ENCODE results near the gene MAGEF1.
"Not testable (repeated sequence)": the region's sequence is repeated elsewhere in the genome, so short reads cannot be mapped to it uniquely, and the experiment has no call there.

Gene MAGEF1

DNA sequence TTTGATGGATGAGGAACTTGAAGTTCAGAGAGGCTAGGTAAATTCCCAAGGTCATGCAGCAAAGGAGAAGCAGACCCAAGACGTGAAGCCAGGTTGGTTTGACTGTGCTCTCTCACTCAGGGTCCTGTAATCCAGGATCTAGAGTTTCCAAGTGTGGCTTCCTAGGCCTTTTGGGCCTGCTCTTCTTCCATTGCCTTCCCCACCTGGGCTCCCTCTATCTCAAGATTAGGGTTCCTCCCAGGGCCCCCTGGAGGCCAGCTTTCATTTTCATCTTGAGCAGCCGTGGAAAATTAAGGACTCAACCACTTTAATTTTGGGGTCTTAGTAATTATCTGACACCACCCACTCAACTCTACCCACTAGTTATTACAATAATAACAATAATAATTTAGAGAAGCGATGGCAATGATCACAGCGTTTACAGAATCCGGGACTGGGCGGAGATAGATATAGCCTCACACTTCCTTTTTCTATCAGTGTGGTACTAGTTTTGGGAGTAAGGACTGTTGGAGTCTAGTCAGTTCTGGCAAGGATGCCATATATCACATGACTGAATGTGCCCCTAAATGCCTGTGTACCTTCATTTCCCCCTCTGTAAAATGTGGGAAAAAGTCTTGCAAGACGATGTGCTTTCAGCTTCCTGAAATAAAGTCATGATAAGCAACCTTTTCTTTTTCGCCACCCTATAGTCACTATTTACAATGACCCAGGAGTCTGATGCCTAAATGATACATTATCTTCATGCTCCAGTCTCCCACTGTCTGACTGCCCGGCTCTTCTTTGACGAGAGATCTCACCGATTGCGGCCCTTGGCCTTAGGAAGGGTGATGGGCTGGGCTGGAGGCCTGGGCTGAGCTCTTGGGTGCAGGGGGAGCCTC lies 30.2 kb upstream of the MAGEF1 start:
- DNase-seq = no peak

- no peak for DNase-seq
These were observed 29.3 kb upstream of the MAGEF1 start for GRCh38 chr3:184741259-184741556.

DNA sequence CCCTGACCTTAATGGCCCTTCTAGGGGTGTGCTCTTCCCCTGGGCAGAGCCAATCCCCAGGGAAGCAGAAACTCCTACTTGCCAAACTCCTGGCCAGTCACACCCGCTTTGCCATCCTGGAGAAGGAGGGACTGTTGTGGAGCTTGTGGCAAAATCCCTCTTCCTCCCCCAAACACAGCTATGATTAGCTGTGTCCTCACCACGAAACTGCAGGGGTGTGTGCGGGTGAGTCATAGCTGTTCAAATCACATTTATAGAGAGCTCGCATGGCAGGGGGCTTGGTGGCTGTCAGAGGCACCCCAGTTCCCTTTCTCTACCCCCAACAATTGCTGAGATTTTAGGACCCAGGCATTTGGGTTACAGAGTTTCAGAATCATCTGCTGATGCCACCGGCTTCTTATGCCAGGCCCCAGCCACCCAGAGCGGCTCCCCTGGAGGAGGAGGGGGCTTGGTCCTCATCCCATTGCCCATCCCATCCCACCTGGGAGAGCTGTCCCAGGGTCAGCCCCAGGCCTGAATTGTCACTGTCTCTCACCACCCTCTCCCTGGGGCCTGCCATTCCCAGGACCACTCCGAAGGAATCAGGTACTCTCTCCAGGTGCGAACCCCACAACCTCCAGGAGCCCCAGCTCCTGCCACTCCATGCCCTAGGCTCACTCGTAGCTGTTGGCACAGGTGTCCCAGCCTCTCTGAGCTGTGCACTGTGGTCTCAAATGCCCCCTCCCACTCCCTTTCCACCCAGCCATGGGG lies 28.8 kb upstream of the MAGEF1 start:
- peak; percentile 40 to 49 for DNase-seq

DNA sequence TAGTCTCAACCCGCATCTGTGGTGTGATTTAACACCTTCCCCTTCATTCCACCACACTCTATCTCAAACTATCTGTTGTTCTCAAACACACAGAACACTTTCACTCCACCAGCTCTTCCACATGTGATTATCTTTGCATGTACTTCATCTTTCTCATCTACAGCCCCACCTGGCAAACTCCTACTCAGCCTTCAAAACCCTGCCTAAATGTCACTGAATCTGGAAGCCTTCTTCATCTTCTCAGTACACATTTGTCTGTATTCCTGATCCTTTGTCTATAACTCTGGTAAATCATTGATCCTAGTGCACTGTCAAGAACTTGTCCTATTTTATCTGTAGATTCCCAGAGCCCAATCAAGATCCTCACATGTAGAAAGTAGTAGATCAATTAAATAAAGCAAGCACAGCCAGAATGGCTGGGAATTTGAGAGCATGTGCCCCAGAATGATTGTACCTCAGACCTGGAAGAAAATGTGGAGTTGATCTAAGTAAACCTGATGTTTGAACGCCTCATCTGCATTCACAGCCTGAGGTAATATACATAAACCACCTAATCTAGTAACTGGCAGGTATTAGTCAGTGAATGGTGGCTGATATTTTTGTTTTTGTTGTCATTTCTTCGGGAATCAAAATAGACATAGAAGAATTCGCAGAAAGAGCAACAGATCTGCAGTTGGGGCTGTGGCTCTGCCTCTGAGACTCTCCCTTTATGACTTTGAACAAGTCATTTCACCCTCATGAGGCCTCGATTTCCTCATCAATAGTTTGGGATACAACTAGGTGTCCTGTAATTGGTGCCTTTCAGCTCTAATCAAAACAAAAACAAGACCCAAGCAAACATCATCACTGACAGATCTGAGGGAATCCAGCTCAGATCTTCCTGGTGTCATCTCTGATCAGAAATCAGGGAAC lies 28.0 kb upstream of the MAGEF1 start:
- DNase-seq = no peak

- DNase-seq = no peak
These were observed 27.1 kb upstream of the MAGEF1 start for GRCh38 chr3:184738982-184739381.

DNA sequence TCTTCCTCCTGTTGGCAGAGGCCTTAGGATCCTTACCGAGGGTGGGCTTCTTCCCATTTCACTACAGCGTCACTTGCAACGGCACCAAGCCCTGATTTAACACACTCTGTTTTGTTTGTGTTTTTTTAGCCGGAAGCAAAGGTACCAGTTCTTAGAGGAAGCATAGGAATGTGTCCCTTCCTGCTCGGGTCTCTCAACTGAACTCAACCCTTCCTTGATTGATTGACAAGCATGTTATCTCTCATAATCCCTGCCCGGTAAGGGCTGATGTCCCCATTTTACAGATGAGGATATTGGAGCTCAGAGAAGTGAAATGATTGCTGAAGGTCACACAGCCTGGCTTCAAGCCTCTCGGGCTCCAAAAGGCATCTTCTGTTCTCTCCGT lies 26.6 kb upstream of the MAGEF1 start:
- no peak for DNase-seq

DNA sequence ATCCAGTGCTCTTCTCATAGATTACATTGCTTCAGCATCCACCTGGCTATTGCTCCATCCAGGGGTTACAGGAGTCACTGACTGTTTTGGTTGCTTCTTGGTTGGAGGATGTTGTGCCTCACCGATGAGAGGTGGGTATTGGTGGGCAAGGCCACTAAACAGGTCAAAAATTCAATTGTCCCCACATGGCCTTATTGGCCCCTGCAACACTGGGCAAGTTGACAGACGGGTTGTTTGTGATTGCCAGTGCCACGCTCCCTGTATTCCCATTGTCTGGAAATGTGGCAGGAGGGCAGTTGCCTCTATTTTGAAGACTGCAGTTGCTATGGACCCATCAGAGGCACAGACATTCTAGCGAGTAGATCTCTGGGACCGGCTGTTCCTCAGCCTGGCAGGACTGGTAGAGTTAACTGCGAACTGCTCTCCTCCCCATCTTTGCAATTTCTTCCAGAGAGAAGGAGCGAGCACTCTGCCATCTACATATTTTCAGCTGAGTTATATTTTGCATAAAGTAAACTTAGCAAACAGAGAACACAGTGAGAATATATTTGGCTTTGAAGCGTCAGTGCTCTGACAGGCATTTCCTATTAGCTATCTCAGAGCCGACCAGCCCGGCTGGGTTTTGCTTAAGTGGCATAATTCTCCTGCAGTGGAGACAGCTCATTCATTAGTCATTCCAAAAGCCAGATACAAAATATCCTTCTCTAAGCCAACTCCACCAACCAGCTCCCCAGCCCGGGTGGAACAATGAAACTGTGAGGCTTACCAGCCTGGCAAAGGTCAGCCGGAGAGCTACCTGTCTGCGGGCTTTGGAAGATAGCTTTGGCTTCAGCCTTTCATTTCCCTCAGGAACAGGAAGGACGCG lies 26.0 kb upstream of the MAGEF1 start:
- DNase-seq = peak in 1 of 2 experiments; percentile 10

- DNase-seq = peak in 1 of 2 experiments; percentile 12
These were observed 25.2 kb upstream of the MAGEF1 start for GRCh38 chr3:184737063-184737462.

DNA sequence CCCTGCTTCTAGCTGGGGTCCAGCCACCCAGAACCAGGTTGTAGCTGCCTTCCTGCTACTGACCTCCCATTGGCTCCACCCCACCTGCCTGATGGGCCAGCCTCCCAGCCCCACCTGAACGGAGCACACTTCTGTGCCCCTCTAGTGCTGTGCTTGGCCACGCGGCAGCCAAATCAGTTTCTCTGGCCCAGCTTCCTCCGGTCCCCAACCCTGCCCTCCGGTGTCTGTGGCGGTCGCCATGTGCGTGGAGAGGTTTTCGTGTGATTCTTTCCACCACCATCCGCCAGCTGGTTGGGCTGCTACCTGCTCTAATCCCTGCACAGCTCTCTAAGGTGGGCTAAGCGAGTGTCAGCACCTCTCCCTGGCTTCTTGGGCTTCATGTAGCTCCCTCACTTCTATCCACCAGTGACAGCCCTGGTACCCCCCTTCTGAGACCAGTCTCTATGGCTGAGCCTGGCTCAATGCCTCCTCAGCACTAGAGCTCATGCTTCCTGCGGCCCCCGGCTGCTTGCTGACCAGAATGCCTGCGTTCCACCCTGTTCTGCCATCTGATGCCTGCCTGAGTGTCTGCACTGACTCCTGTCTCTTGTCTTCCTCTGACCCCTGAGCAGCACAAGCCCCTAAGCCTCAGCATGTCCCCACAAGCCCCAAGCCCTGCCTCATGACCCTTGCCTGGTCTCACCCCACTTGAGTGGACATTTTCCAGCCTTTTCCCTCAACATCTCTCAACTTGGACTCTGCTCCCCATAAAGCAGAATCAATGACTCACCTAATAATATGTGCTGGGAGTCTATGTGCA lies 23.2 kb upstream of the MAGEF1 start:
- peak in 1 of 2 experiments; percentile 9 for DNase-seq

GRCh38 chr3:184733971-184734608 lies 22.2 kb upstream of the MAGEF1 start:
- no peak for DNase-seq

DNA sequence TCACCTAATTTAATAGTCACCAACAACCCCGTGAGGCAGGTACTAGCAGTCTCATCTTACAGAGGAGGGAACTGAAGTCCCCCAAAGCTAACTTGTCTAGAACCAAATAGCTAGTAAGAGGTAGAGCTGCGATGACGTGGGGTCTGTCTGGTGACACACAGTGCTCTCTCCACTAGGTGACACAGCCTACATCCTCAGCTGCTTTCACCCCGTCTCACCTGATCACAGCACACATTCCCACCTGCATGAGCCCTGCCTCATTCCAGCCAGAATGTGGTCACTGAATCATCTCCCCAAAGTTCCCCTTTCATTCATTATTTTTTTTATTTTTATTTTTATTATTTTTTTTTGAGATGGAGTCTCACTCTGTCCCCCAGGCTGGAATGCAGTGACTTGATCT lies 21.3 kb upstream of the MAGEF1 start:
- DNase-seq = peak in 1 of 2 experiments; percentile 12

GRCh38 chr3:184731786-184732537 lies 20.1 kb upstream of the MAGEF1 start:
- DNase-seq = peak in 1 of 2 experiments; percentile 11

DNA sequence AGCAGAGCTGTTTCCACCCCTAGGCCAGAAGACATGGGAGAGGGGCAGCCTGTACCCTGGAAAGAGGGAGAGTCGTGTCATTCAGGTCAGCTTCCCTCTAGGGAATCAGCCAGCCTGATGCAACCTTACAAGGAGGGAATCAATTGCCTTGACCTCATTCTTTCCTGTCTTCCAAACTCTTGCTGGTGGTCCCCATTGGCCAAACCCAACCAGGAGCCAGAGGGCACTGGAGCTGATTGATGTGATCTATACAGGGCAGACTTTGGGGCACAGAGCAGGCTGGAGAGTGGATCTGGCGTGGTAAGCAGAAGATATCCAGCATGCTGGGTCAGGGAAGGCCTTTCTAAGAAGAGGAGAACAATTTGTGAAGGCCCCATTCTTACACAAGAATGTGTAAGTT lies 19.1 kb upstream of the MAGEF1 start:
- DNase-seq = peak in 1 of 2 experiments; percentile 4

- DNase-seq = not testable (repeated sequence)
These were observed 17.3 kb upstream of the MAGEF1 start for GRCh38 chr3:184729154-184729553.

- DNase-seq = no peak
These were observed 16.2 kb upstream of the MAGEF1 start for GRCh38 chr3:184728010-184728527.

DNA sequence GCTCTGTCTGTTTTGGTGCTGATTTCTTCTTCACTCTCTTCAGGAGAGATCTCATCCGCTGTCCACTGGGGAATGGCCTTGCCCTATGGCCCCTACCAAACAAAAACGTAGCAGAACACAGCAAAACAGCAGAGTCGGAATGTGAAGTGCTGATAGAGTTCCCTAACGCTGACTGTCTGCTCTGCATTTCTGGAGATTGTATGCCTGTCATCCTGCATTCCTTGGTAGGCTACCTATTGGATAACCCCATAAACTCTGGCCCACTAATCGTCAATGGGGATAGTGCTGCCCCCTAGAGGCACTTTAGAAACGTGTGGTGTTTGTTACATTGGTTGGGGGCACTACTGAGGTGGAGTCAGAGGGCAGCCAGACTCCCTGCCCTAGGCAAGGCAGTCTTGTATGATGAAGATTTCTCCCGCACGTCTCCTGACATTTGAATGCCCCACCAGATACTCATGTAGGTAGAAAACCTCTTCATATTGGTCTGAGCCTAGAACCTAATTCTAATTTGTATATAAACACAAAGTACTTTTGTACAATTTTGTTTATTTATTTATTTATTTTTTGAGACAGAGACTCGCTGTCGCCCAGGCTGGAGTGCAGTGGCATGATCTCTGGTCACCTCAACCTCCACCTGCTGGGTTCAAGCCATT lies 15.6 kb upstream of the MAGEF1 start:
- DNase-seq = peak; percentile 57 to 59

DNA sequence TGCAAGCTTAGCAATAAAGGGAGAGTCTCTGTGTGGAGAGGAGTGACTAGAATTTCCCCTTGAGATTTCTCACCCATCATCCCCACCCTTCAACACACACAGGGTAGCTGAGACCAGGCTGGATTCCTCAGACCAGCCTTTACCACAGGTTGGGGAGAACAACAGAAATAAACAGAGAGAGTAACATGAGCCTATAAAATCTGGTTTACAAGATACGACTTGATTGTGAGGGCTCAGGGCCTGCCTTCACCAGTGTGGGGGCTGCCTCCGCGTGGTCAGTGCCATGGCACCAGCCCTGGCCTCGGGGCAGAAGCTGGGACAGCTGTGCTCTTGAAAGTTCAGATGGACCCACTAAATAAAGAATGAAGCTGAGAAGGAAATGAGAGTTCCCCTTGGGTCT lies 14.6 kb upstream of the MAGEF1 start:
- no peak for DNase-seq

DNA sequence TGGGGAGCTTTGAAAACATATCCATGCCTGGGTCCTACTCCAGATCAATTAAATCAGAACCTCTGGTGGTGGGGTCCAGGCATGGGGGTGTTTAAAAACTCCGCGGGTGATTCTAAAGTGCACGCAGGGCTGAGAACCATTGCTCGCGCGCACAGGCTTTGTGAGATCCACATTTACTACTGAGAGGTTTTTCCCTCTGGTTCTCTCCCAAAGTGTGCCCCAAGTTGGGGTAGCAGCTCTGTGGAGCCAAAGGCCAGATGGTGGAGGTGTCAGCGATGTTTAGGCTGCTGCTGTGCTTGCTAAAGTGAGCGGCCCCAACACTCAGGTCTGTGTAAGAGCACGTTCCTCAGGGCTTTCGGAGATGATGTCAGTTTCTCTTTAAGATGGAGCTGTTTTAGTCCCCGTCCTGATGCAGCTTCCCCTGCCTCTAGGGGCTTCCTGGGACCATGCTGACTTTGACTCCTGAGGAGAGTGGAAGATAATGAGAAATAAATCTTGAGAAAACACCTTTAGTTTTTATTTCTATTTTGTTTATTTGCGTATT lies 13.4 kb upstream of the MAGEF1 start:
- DNase-seq = no peak

DNA sequence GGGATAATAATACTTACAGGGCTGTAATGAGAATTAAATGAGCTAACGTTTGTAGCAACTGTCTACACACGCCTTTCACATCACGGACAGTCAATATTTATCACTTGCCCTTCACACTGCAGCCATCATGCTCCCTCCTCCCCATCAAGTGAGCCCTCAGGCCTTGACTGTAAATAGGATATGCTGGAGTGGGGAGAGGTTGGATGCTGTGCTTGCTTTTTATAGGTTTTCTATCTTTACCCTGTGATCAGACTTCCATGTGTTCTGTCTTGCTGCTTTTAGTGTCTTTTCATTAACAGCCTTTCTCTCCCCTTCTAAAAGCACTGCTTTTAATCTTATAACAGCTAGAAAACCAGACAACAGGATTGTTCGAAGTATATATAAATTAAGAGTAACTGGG lies 12.8 kb upstream of the MAGEF1 start:
- no peak for DNase-seq

Data from activated T-cell treated with anti-CD3 and anti-CD28 coated beads, Interleukin-2, amount 50 U/mL, for 48 hours (primary cell).